ENCODE measurements around the gene ELFN2.

DNA sequence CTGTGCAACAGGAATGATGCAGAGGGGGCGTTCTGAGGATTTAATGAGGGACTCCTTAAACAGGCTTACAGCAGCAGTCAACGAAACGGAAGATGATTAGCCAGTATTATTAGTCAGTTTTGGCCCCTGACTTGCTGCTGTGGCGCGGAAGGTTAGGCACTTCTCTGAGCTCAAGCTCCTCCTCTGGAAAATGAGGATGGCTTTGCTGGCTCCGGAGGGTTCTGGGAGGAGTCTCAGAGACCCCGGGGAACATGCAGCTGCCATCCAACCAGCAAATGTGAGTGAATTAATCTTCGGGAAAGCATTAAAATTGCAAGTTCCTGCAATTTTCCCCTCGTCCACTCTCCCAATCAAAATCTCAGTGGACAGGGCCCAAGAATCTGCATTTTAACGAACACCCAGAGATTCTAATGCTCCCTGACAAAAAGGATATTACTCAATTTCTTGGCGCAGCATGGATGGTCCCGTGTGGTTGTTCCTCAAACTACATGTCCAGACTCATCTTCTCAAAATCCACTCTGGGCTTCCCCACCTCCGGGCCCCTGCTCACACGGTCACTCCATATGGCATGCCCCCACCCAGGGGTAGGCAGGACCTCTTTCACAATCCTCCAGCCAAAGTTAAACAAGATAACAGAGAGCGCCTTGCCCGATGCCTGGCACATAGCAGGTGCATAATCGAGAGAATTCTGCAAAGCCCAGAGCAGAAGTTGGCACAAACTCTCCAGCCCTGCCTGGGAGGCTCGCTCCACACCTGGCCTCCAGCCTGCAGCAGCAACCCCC lies 6.4 kb downstream of the ELFN2 start:
- TF ChIP-seq CTCF (IDR thresholded peaks at IDR 0.05) (no peak), POLR2A (IDR thresholded peaks at IDR 0.05) (no peak)
